Bronchial epithelial cell (primary cell): ENCODE data around the gene BCAS4. TPM values are rescaled to one million over a fixed set of nuclear protein-coding genes. Genes with fewer than 3 reads are reported as not detected.
A peak's percentile ranks its signal among the peaks of the same experiment; 100 is the strongest.

ENCODE experiments used
- DNase-seq: peaks from one replicate; pipeline ENCODE4 v3.0.0-alpha.2; 2010; ENCODE audit warnings: low read depth
- FAIRE-seq: peaks from 2 replicates; lab custom pipeline; 2011; peaks lifted over from hg19 to GRCh38; lab: Jason Lieb, UNC
- H3K27me3 ChIP-seq: 2 replicates; pipeline ENCODE4 v1.5.1; 2011; ENCODE audit warnings: low read length; ENCODE audit not compliant: control insufficient read depth, insufficient read depth
- H3K36me3 ChIP-seq: 2 replicates; pipeline ENCODE4 v1.5.1; 2011; ENCODE audit warnings: low read length; ENCODE audit not compliant: control insufficient read depth, insufficient read depth
- H3K4me3 ChIP-seq: 2 replicates; pipeline ENCODE4 v1.5.1; 2011; ENCODE audit warnings: mild to moderate bottlenecking, low read depth, low read length, control low read depth
- CTCF ChIP-seq: IDR thresholded peaks from 2 replicates; pipeline ENCODE4 v1.5.1; 2011; ENCODE audit warnings: mild to moderate bottlenecking, moderate library complexity, low read length, control low read depth, inconsistent platforms; ENCODE audit not compliant: insufficient read depth, severe bottlenecking
- total RNA-seq: library from RNA; depleted of rRNA; stranded (reverse); fragments of >200 nt; gene quantifications from 2 replicates; pipeline ENCODE4 v1.2.1, GENCODE V29; 2014

BCAS4 gene
- total RNA-seq, 1 donor from 2014 or later: 5.5 TPM

DNA sequence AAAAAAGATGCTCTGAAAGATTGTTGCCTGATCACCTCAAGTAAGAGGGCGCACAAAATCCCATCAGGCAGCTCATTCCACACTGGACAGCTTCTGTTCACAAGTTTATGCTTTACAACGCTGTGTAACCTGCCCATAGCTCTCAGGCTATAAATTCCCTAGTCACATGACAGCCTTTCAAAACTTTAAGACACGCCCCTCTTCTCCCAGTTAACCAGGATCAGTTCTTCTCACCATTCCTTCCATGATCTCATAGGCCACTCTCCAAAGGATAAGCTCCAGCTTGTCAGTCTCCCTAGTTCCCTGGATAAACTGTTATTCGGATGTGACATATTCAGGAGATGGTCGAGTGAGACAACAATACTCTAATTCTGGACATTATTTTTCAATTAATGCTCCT, 121.4 kb downstream of the BCAS4 start:
- Histone ChIP-seq H3K4me3 (no peak overlapping the region), H3K27me3 (no peaks in the 10 kb centered on the region), H3K36me3 (no peaks in the 10 kb centered on the region)
- no peak for TF ChIP-seq CTCF
- peak; percentile 92 for DNase-seq
- FAIRE-seq: no peak

- no peak for FAIRE-seq
Measured at GRCh38 chr20:50916934-50917333, 122.1 kb downstream of the BCAS4 start.

GRCh38 chr20:50918403-50918802, 123.5 kb downstream of the BCAS4 start:
- no peak for TF ChIP-seq CTCF

More at GRCh38 chr20:50916934-50917333, 122.1 kb downstream of the BCAS4 start:
- no peak for TF ChIP-seq CTCF
- no peaks in the 10 kb centered on the region for H3K27me3 ChIP-seq
- no peak overlapping the region for H3K4me3 ChIP-seq
- H3K36me3 ChIP-seq: no peaks in the 10 kb centered on the region
- DNase-seq: no peak

GRCh38 chr20:50919567-50919966, 124.7 kb downstream of the BCAS4 start:
- Histone ChIP-seq H3K4me3 (no peak overlapping the region), H3K27me3 (no peaks in the 10 kb centered on the region), H3K36me3 (no peaks in the 10 kb centered on the region)
- peak; percentile 83 for FAIRE-seq
- no peak for TF ChIP-seq CTCF
- DNase-seq: peak; percentile 98

More at GRCh38 chr20:50918403-50918802, 123.5 kb downstream of the BCAS4 start:
- DNase-seq (peak; percentile 34), FAIRE-seq (no peak)
- Histone ChIP-seq H3K36me3 (no peaks in the 10 kb centered on the region), H3K27me3 (no peaks in the 10 kb centered on the region), H3K4me3 (no peak overlapping the region)

DNA sequence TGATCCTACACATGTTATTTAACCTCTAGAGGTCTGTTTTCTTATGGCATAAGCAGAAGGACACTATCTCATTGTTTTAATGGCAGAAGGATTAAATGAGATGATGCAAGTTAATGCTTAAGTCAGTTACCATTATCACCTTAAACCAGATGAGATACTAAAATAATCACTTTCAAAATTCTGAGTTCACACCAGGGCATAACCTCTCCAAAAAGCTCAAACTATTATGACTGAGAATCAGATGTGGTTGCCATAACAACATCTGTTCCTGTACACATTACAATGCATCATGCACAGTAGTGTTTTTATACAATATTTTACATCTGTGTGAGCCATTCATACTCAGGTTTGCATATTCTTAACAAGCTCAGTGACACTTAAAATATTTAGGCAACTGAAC, 126.1 kb downstream of the BCAS4 start:
- TF ChIP-seq CTCF: no peak
- FAIRE-seq (no peak), DNase-seq (peak; percentile 48)
- H3K4me3 ChIP-seq: no peak overlapping the region
- no peaks in the 10 kb centered on the region for H3K27me3 ChIP-seq
- H3K36me3 ChIP-seq: no peaks in the 10 kb centered on the region

DNA sequence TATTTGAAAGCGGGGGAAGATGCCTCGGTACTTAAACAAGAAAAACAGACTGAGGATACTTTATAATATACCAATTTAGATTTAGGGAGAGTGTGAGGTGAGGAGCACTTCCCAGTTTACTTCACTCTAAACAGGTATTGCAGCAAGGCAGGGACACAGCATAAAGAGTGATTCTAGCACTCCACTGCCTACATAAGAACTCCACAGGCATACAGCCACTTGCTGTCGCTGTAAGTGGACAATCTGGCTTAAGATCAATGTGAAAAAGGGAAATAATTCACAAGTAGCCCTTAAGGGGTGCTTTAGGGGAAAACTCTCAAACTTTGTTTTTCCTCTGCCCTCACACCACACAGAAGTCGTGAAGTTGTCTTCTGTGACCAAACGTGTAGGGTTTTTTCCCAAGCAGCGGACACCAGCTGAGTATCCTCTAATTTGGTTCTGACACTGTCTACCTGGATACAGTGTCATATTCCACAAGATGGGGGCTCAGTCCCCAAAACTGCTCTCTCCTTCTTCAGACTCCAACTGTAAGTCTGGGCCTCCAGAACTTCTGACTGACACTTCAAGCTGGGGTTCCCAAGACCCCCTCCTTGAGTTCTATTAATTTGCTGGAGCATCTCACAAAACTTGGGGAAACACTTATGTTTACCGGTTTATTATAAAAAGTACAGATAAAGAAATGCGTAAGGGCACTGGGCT, 127.1 kb downstream of the BCAS4 start:
- no peak for TF ChIP-seq CTCF
- Histone ChIP-seq H3K36me3 (no peaks in the 10 kb centered on the region), H3K27me3 (no peaks in the 10 kb centered on the region), H3K4me3 (no peak overlapping the region)
- FAIRE-seq (no peak), DNase-seq (no peak)
